ENCODE data around the gene MPHOSPH9. TPM values are rescaled to one million over a fixed set of nuclear protein-coding genes. Genes with fewer than 3 reads are reported as not detected.
"Not testable (repeated sequence)": the region's sequence is repeated elsewhere in the genome, so short reads cannot be mapped to it uniquely, and the experiment has no call there.

The MPHOSPH9 gene
- polyA plus RNA-seq, 5 donors: 22.0 to 48.9 (median 41.3) TPM

- no peak for DNase-seq
Observed at GRCh38 chr12:123232472-123232806, 502 bp downstream of the MPHOSPH9 start.

- no peak for DNase-seq
Observed at GRCh38 chr12:123231931-123232330, 1.0 kb downstream of the MPHOSPH9 start.

GRCh38 chr12:123229051-123229450 lies 3.9 kb downstream of the MPHOSPH9 start:
- no peak for DNase-seq

- no peak for DNase-seq
Observed at GRCh38 chr12:123227581-123228258, 5.2 kb downstream of the MPHOSPH9 start.

- no peak for DNase-seq
Observed at GRCh38 chr12:123225443-123225842, 7.5 kb downstream of the MPHOSPH9 start.

GRCh38 chr12:123223241-123223668 lies 9.7 kb downstream of the MPHOSPH9 start:
- no peak for DNase-seq

- not testable (repeated sequence) for DNase-seq
Observed at GRCh38 chr12:123207815-123208214, 25.1 kb downstream of the MPHOSPH9 start.

- not testable (repeated sequence) for DNase-seq
Observed at GRCh38 chr12:123206794-123207193, 26.1 kb downstream of the MPHOSPH9 start.

- no peak for DNase-seq
Observed at GRCh38 chr12:123200414-123200813, 32.5 kb downstream of the MPHOSPH9 start.

GRCh38 chr12:123199936-123200335 lies 33.0 kb downstream of the MPHOSPH9 start:
- DNase-seq: no peak

GRCh38 chr12:123187637-123188036 lies 45.3 kb downstream of the MPHOSPH9 start:
- no peak for DNase-seq

- DNase-seq: no peak
Observed at GRCh38 chr12:123180171-123180570, 52.8 kb downstream of the MPHOSPH9 start.

- no peak for DNase-seq
Observed at GRCh38 chr12:123171967-123172366, 61.0 kb downstream of the MPHOSPH9 start.

- no peak for DNase-seq
Observed at GRCh38 chr12:123167329-123167728, 65.6 kb downstream of the MPHOSPH9 start.

- no peak for DNase-seq
Observed at GRCh38 chr12:123165537-123165936, 67.4 kb downstream of the MPHOSPH9 start.

- no peak for DNase-seq
Observed at GRCh38 chr12:123164710-123165261, 68.2 kb downstream of the MPHOSPH9 start.

GRCh38 chr12:123164222-123164621 lies 68.7 kb downstream of the MPHOSPH9 start:
- DNase-seq: no peak

- no peak for DNase-seq
Observed at GRCh38 chr12:123163227-123163626, 69.7 kb downstream of the MPHOSPH9 start.

- no peak for DNase-seq
Observed at GRCh38 chr12:123160801-123161487, 72.0 kb downstream of the MPHOSPH9 start.

- no peak for DNase-seq
Observed at GRCh38 chr12:123153906-123154305, 79.0 kb downstream of the MPHOSPH9 start.

- no peak for DNase-seq
Observed at GRCh38 chr12:123152833-123153232, 80.1 kb downstream of the MPHOSPH9 start.

- DNase-seq: no peak
Observed at GRCh38 chr12:123151457-123152454, 81.2 kb downstream of the MPHOSPH9 start.

All from right lung (tissue), 5 donors.